Esophagus squamous epithelium (tissue), 5 donors: Measurements from ENCODE around the gene ZNF397. TPM values are rescaled to one million over a fixed set of nuclear protein-coding genes. Genes with fewer than 3 reads are reported as not detected.

ENCODE experiments used
- DNase-seq: peaks from one replicate; lab custom pipeline; 2025; lab: John Stamatoyannopoulos, UW
- H3K27ac ChIP-seq, 4 donors: fragments of 200-600 bp; sonication (generic); one replicate each; pipeline ENCODE4 v1.5.1; 2016 to 2019; ENCODE audit warnings: mild to moderate bottlenecking in 1 of 4
- H3K27me3 ChIP-seq, 4 donors: fragments of 200-600 bp; sonication (generic); 1 replicate in 3 of 4; 2 replicates in 1 of 4; pipeline versions ENCODE4 v1.5.1 to v1.6.0; 2017 to 2021; ENCODE audit warnings: antibody characterized with exemption in 1 of 4
- H3K36me3 ChIP-seq, 3 donors: fragments of 200-600 bp; sonication (generic); one replicate each; pipeline ENCODE4 v1.5.1; 2016 to 2019
- H3K4me1 ChIP-seq, 3 donors: fragments of 200-600 bp; sonication (generic); one replicate each; pipeline ENCODE4 v1.5.1; 2017 to 2019
- H3K4me3 ChIP-seq, 4 donors: fragments of 200-600 bp; sonication (generic); 1 replicate in 3 of 4; 2 replicates in 1 of 4; pipeline ENCODE4 v1.5.1; 2016 to 2019; ENCODE audit warnings: mild to moderate bottlenecking in 2 of 4, moderate library complexity in 1 of 4
- H3K9me3 ChIP-seq, 3 donors: fragments of 200-600 bp; sonication (generic); one replicate each; pipeline ENCODE4 v1.5.1; 2016 to 2019
- POLR2A ChIP-seq, 4 donors: fragments of 450-650 bp; IDR thresholded peaks; one replicate each; pipeline ENCODE4 v1.6.1; 2017; ENCODE audit warnings: antibody characterized with exemption in 4 of 4, mild to moderate bottlenecking in 4 of 4, moderate library complexity in 3 of 4
- WGBS, 2 donors: methylation state at CpG; one replicate each; pipeline ENCODE4 v1.1.5; 2018; 5-methylcytosine and 5-hydroxymethylcytosine counted together
- intact Hi-C: fragments of 100-400 bp; cut with DNase I; formaldehyde crosslinking; loops from one replicate; pipeline ENCODE4 v1.15.0; 2022
- total RNA-seq, 4 donors: library from RNA; depleted of rRNA; stranded (reverse); fragments of >200 nt; gene quantifications; one replicate each; pipeline ENCODE4 v1.1.0, GENCODE V29; 2016
- TF ChIP-seq, protein P1 (sequence below), 6 experiments: fragments of 450-650 bp in 4 of 6; fragments of 200-600 bp in 2 of 6; sonication (generic) in 2 of 6; IDR thresholded peaks; one replicate each; pipeline ENCODE4 v1.5.1; 2016 to 2019; ENCODE audit warnings: antibody characterized with exemption in 6 of 6, mild to moderate bottlenecking in 4 of 6, moderate library complexity in 4 of 6
- donor health status: DM: yes; HTN: yes; CAD: no.

Gene ZNF397
- total RNA-seq, result 10 to 100 TPM; 10.4 to 24.2 (median 15.5) TPM

GRCh38 chr18:35240664-35241447 lies at the start of gene ZNF397:
ZNF397 (plus strand) TSS chr18:35241034; CDS start chr18:35242471, 1,437 bp downstream.
- intact Hi-C loops, result loop anchor here (5.0 kb wide), 1 partner anchor 51 kb away; the partner anchor contains the start of gene ZSCAN30
- WGBS, 2 donors, result 0% methylated on average over 17 to 37 of the region's 60 CpGs
- Histone ChIP-seq H3K27ac (peak within 1 kb of the TSS; percentile 91 to 99 (median 96)), H3K27me3 (no peaks in the 10 kb centered on the region), H3K36me3 (peaks cover 0 to 35% (median 23%) of the 10 kb centered on the region in 3 donors), H3K4me3 (peak within 1 kb of the TSS; percentile 70 to 92 (median 82)), H3K9me3 (peaks cover 0 to 9% (median 0%) of the 10 kb centered on the region in 3 donors), H3K4me1 (peaks cover 0 to 19% (median 9%) of the 10 kb centered on the region in 3 donors)
- peak; percentile 81 for DNase-seq
- TF ChIP-seq, protein P1, sequence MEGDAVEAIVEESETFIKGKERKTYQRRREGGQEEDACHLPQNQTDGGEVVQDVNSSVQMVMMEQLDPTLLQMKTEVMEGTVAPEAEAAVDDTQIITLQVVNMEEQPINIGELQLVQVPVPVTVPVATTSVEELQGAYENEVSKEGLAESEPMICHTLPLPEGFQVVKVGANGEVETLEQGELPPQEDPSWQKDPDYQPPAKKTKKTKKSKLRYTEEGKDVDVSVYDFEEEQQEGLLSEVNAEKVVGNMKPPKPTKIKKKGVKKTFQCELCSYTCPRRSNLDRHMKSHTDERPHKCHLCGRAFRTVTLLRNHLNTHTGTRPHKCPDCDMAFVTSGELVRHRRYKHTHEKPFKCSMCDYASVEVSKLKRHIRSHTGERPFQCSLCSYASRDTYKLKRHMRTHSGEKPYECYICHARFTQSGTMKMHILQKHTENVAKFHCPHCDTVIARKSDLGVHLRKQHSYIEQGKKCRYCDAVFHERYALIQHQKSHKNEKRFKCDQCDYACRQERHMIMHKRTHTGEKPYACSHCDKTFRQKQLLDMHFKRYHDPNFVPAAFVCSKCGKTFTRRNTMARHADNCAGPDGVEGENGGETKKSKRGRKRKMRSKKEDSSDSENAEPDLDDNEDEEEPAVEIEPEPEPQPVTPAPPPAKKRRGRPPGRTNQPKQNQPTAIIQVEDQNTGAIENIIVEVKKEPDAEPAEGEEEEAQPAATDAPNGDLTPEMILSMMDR (IDR thresholded peaks at IDR 0.05), result peak in 1 of 6 experiments; percentile 10
- TF ChIP-seq POLR2A (IDR thresholded peaks at IDR 0.05), result peak in 3 of 4 donors; percentile 80 to 95 (median 92)

DNA sequence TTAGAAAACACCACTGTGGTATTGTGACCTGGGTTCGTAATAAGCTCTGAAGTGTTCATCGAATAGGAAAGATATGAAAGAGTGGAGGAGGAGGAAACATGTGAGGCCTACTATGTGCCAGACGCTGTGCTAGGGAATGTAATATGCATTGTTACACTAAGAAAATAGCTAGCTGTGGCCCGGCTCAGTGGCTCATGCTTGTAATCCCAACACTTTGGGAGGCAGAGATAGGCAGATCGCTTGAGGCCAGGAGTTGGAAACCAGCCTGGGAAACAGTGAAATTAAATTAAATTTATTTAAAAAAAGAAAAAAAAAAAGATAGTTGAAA lies 49.2 kb upstream of the ZNF397 start:
- Histone ChIP-seq H3K36me3 (no peaks in the 10 kb centered on the region), H3K9me3 (no peaks in the 10 kb centered on the region), H3K27ac (no peak overlapping the region), H3K27me3 (no peaks in the 10 kb centered on the region), H3K4me3 (no peak overlapping the region), H3K4me1 (no peaks in the 10 kb centered on the region)
- no peak for TF ChIP-seq POLR2A (IDR thresholded peaks at IDR 0.05)
- TF ChIP-seq, protein P1 (IDR thresholded peaks at IDR 0.05), result no peak
- no peak for DNase-seq
- intact Hi-C loops, result no loop called here
- WGBS, 2 donors, result 80 to 82% methylated on average over 5 of the region's 5 CpGs

- DNase-seq, result no peak
- TF ChIP-seq, protein P1 (IDR thresholded peaks at IDR 0.05), result no peak
- no peak for TF ChIP-seq POLR2A (IDR thresholded peaks at IDR 0.05)
- Histone ChIP-seq H3K27me3 (no peaks in the 10 kb centered on the region), H3K9me3 (no peaks in the 10 kb centered on the region), H3K36me3 (no peaks in the 10 kb centered on the region), H3K4me1 (no peaks in the 10 kb centered on the region), H3K4me3 (no peak overlapping the region), H3K27ac (no peak overlapping the region)
- 86% methylated on average over 4 of the region's 4 CpGs for WGBS, 2 donors
- intact Hi-C loops, result no loop called here
Observed at GRCh38 chr18:35192415-35192814, 48.4 kb upstream of the ZNF397 start.

GRCh38 chr18:35193316-35193715 lies 47.5 kb upstream of the ZNF397 start:
- no peak for TF ChIP-seq POLR2A (IDR thresholded peaks at IDR 0.05)
- TF ChIP-seq, protein P1 (IDR thresholded peaks at IDR 0.05), result no peak
- no peaks in the 10 kb centered on the region for H3K4me1 ChIP-seq
- H3K4me3 ChIP-seq, result no peak overlapping the region
- intact Hi-C loops, result no loop called here
- DNase-seq, result no peak
- no peaks in the 10 kb centered on the region for H3K27me3 ChIP-seq
- H3K36me3 ChIP-seq, result no peaks in the 10 kb centered on the region
- WGBS, 2 donors, result 50 to 67% methylated on average over 1 of the region's 1 CpG
- H3K27ac ChIP-seq, result no peak overlapping the region
- no peaks in the 10 kb centered on the region for H3K9me3 ChIP-seq

- Histone ChIP-seq H3K27me3 (no peaks in the 10 kb centered on the region), H3K36me3 (no peaks in the 10 kb centered on the region), H3K4me3 (no peak overlapping the region), H3K9me3 (no peaks in the 10 kb centered on the region), H3K27ac (no peak overlapping the region), H3K4me1 (no peaks in the 10 kb centered on the region)
- TF ChIP-seq POLR2A (IDR thresholded peaks at IDR 0.05), result no peak
- TF ChIP-seq, protein P1 (IDR thresholded peaks at IDR 0.05), result no peak
- 48 to 53% methylated on average over 2 of the region's 2 CpGs for WGBS, 2 donors
- intact Hi-C loops, result no loop called here
- no peak for DNase-seq
Observed at GRCh38 chr18:35197296-35197695, 43.5 kb upstream of the ZNF397 start.
